GM19239 (cell line): Measurements from ENCODE around the gene ISCA2.

ENCODE experiments used
- DNase-seq: peaks from one replicate; pipeline ENCODE4 v3.0.0; 2011; ENCODE audit warnings: low spot score; ENCODE audit not compliant: insufficient read length
- FAIRE-seq: peaks from 2 replicates; lab custom pipeline; 2011; peaks lifted over from hg19 to GRCh38; lab: Jason Lieb, UNC

Gene ISCA2

DNA sequence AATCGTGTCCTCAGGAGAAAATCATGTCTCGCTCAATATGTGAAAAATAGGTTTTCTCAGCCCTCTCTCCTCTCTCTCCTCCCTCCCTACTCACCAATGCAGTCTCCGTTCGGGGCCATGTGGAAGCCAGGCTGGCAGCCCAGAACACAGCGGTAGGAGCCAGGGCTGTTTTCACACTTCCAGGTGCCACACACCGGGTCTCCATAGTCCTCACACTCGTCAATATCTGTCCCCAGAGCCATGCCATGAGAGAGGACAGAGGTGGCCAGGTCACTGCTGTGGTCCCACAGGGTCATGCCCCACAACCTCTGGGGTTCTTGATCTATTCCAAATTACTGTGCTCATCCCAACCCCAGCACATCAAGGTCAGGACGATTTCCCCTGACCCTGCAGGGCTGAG is 13.5 kb downstream of the ISCA2 start:
- DNase-seq (no peak), FAIRE-seq (no peak)

DNA sequence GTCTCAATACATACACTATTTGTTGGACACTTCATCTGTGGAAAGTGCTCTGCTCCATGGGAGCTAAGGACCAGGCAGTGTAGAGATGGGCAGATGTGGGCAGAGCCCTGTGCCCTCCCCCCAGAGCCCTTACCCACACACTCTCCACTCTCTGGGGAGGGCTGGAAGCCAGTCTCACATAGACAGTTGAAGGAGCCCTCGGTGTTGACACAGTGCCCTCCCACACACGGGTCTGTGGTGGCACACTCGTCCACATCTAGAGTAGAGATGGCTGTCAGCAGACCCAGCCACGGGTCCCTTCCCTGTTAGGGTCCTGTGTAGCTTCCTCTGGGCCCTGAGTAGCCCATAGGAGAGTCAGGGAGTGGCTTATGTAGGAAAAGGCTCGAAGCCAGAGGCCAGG is 14.3 kb downstream of the ISCA2 start:
- no peak for DNase-seq
- FAIRE-seq, result no peak

DNA sequence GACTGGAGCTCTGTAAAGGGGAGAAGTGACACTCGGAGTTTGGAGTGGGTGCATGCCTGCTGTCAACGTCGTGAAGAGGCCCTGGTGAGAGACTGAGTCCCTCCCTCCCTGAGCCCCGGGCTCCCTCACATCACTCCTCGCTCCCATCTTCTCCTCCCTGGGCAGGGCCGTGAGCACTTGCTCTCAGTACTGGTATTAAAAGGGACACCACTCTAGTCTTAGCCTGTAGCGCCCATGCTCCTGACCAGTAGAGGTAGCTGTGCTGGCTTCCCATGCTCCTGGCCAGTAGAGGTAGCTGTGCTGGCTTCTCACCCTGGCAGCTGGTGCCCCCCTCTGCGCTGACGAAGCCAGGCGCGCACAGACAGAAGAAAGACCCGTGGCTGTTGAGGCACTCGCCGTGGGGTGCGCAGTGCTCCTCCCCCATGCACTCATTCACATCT is 14.7 kb downstream of the ISCA2 start:
- no peak for FAIRE-seq
- DNase-seq, result no peak

DNA sequence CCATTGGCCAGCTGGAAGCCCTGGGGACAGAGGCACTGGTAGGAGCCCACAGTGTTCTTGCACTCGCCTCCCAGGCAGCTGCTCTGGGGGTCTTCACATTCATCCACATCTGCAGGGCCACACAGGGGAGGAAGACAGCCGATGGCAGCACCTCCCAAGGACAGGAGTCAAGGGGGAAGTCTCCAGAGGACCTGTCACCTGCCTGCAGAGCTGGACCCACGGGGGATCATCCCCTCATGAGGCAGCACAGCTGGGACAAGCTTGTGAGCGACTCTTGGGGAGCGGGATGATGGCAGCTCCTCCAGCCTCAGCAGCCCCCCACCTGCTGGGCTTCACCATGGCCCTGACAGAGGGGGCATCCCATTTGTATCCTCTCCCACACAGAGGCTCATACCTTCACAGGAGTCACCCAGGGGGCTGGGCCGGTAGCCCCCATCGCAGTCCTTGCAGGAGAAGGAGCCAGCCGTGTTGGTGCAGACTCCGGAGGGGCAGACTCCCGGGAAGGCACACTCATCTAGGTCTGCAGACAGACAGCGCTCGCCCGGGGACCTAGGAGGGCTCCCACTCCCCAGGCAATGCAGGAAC is 15.4 kb downstream of the ISCA2 start:
- FAIRE-seq, result no peak
- DNase-seq, result no peak

DNA sequence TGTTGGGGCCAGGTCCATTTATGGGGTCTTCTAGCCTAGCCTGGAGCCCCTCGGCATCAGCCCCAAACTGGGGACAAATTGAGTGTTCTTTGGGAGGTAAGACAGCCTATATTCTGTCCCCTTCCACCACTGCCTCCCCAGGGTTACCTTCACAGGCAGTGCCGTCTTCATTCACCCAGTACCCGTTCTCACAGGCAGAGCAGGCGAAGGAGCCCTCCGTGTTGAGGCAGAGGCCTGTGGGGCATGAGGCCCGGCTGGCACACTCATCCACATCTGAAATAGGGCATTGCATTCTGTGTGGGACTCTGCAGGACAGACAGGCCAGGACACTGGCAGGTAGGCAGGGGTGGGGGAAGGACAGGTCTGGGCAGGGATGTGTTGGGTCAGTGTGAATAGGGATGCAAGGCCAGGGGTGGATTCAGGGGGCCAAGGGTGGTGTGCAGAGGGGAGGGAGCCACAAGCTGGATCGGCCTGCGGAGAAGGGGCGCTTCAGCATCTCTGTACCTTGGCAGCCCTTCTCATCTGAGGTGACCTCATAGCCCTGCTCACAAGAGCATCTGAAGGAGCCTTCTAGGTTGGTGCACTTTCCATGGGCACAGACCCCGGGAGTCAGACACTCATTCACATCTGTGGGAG is 16.1 kb downstream of the ISCA2 start:
- DNase-seq, result no peak
- no peak for FAIRE-seq

DNA sequence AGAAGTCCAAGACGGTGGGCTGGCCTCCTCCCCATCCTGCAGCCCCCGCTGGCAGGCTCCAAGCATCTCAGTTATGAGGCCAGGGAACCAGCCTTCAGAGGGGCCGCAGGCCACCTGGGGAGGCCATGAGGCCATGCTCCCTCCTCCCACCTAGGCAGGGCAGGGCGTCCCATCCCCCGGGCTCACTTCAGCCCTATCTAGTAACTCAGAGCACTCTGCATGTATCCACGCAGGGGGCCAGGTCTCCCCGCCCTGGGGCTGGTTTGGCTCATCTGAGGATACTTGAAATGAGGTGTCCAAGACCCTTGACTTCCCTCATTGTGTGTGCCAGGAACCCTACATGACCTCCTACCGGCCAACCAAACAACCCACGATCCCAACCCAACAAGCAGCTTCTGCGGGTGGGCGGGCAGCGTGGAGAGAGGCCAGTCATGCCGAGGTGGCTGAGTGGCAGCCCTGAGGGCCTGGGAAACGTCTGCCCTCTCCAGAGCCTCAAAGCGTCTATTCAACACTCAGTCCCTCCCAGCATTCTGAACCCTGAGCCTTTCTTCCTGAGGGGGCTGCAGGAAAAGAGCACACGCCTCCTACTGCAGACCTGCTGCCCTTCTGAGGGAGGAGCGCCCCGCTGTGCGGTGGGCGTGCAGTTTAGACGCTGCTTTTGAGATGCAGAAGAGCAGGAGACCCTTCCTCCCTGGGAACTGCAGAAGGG is 16.8 kb downstream of the ISCA2 start:
- no peak for DNase-seq
- FAIRE-seq, result no peak

DNA sequence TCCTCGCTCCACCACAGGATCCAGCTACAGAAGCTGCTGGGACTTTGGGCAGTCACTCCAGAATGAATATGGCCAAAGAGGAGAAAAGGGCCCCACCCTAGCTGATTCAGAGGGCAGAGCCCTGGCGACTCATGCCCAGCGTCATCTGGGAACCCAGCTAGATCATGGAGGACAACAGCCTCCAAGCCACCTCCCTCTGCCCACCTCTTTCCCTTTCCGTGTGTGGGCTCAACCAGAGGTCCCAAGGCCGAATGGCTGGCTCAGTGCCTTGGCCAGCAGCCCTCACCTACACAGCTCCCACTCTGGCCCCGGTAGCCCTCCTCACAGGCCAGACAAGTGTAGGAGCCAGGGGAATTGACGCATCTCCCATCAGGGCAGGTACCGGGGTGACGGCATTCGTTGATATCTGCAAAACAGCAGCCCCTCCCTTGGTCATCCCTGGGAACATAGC is 17.4 kb downstream of the ISCA2 start:
- no peak for FAIRE-seq

DNA sequence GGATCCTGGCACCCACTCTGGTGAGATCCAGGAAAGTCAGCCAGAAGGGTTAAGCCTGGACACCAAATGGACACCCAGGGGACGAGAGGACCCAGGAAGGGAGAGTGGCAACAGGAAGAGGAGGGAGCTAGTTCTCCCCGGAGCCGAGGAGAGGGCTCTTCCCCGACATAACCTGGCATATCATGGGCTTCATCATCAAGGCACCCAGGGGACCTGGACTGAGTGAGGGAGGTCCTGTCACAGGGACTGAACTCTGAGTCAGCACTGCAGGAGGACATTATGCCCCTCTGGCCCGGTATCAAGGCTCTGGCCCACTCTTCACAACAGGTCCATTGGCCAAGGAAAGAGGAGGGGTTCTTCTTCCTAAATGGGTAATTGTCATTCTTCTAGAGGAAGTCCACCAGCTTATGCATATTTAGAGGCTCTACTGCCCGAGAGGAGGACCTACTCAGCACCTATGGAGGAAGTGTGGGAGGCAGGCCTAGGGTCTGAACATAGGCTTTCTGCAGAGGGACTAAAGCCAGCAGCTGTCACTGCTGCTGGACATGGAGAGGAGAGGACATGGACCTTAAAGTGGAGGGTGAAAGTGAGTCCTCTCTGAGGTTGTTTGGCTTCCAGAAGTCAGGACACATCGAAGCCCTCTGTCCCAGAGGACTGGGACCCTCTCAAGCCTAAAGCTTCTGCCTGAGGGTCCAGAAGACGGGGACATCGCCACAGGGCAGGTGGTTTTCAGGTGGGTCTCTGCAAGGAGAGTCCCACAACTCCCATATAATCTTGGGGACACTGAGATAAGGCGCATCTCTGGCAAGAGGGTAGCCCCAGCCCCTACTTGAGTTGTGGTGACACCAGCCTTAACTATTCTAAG is 18.6 kb downstream of the ISCA2 start:
- no peak for DNase-seq
- FAIRE-seq, result no peak

More for the DNA sequence above, 17.4 kb downstream of the ISCA2 start:
- DNase-seq, result no peak

DNA sequence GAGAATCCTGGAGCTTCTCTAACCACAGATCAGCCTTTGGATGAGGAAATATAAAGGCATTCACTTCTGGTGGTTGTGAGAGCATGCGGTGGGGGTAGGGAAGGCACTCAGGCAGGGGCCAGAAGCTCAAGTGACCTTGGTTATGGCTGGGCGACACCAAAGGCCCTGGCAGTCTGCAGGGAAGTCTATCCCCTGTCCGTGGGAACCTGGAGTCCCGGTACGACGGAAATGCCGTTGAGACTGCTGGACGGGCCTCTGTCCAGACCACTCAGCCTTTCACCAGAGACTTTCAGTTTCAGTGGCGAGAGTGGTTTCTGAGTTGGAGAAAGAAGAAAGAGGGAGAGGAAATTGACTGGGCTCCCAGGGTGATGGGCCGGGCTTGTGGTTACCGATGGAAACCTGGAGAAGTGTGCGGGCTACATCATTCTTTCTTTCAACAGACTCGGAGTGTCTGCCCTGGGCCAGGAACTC is 20.9 kb downstream of the ISCA2 start:
- no peak for FAIRE-seq
- DNase-seq, result no peak

DNA sequence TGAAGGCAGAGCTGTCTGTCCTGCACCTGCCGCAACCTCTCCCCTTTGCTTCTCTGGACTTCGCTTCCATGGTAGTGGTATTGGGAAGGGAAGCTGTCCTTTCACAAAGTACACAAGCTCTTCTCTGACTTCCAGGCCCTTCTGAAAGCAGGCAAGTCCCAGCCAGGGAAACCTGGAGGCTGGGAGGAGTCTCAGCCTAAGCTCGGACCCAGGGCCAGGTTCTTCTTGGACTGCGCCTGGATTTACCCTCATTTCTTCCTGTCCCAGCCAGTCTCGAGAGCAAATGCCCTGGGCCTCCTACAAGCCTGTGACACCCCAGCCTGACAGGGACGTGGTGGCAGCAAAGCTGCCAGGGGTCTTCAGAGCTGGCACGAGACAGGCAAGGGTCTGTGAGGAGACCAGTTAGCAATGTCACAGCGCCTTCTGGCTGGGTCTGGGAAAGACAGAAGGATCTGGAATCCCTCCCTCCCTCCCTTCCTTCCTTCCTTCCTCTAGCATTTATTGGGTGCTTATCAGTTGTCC is 22.4 kb downstream of the ISCA2 start:
- FAIRE-seq, result no peak

DNA sequence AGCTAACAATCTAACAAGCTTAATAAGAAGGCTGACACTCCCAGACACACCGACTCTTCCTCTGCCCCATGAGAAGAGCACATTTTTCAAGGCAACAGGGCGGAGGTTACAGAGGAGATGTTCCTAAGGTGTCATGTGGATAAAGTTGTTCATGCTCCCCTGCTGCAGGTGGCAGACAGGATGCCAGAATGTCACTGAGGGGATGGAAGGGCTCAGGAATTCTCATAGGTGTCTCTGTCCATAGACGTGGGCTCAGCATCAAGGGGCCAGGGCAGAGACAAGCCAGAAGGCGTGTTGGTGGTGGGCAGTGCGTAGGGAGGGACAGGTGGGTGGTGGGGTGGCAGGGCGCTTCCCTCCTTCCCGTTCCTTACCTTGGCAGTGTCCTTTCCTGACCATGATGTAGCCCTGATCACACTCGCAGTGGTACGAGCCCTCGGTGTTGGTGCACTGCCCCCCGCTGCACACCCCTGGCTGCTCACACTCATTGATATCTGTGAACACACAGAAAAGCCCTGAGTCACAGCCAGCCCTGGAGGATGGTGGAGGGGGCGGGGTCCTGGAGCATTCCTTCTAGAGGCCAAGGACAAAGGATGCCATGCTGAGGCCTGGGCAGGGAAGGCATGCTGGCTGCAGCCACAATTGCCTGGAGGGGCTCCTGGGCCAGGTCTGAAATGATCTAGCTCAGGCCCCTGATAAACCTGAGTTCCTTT is 23.0 kb downstream of the ISCA2 start:
- no peak for FAIRE-seq
- no peak for DNase-seq

More for the DNA sequence above, 22.4 kb downstream of the ISCA2 start:
- no peak for DNase-seq

DNA sequence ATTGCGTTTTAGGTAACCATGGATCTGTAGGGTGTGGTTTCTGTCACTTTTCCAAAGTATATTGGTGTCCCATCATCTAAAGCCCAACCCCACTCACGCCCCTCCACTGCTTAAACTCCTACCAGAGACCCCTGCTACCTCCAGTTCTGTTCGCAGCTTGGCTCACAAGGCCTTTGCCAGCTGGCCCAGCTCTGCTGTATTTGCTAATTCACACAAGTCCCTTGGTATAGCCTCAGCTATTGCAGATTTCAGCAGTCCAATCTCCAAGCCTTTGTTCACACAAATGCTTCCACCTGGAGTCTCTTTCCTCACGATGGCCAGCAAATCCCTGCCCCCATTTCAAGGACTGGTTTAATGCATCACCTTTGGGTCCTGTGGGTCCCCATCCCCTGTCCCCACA is 24.2 kb downstream of the ISCA2 start:
- FAIRE-seq (no peak), DNase-seq (no peak)

DNA sequence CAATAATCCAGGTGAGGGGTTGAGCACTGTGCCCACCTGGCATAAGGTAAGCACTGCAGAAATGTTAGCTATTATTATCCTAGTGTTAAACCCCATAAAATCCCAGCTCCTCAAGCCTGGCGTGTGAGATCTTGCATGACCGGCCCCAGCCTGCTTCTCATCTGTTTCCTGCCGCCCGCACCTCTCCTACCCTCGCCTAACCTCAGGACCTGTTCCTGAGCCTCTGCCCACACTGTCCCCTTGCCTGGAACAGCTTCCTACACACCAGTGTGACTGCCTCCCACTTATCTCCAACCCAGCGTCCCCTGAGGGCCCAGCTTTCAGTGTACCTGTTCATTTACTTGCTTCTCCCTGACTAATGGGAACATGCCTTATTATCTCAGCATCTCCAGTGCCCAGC is 24.7 kb downstream of the ISCA2 start:
- DNase-seq (no peak), FAIRE-seq (no peak)

DNA sequence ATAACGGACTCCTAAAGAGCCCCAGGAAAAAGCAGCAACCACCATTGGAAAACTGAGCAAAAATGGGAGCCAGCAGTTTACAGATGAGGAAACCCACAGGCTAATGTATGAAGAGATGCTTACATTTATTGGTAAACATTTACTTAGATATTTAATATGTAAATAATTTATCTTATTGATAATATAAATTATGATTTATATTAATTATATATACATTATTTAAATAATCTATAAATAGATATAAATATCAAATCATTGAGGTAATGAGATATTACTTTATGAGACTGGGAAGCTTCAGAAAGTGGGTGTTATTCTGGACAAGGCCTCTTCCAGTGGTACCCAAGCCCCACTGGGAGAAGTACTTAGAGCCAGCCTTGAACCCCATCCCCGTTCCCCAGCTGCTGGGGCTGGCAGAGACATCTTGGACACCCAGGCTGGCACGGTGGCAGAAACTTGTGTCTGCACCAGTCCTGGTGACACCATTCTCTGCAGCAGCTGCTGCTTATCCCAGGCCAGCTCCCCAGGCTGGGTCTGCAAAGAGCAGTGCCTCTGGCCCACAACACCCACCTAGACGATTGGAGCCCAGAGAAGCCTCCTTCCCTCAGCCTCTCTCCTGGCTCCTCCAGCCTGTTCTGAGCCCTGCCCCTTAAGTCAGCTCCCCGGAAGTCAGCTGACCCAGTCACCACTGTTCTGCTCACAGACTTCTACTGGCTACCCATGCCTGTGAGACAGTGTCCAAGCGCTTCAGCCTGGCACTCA is 25.9 kb downstream of the ISCA2 start:
- DNase-seq (no peak), FAIRE-seq (no peak)

DNA sequence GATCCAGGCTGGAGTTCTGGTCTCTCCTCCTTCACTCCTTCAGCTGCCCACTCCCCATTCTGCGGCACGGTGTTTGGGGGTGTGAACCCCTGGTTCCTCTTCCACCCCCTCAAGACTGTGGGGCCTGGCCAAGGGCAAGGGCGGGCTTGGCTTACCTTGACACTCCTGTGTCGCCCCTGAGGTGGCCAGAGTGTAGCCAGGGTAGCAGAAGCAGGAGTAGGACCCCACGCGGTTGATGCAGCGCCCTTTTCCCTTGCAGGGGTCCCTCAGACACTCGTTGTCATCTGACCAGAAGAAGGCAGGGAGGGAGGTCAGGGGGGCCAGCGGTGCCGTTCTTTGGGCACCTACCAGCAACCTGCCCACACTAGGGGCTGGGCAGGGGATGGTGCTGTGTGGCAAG is 28.2 kb downstream of the ISCA2 start:
- FAIRE-seq, result no peak
- DNase-seq, result no peak

DNA sequence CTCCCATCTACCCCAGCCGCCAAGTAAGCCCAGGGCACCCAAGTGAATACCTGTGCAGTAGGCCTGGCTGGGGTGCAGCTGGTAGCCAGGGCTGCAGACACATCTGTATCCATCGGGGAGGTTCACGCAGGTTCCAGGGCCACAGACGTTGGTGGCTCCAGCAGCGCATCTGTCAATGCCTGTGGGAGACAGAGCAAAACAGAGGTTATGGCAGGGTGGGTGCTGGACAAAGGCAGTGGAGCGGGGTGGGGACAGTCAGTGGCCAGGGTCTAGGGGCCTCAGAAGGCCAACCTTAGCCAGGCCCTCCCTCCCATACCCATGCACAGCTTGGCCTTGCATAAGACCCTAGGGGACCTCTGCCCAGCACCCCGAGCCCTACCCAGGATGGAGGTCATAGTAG is 29.2 kb downstream of the ISCA2 start:
- FAIRE-seq (no peak), DNase-seq (no peak)

DNA sequence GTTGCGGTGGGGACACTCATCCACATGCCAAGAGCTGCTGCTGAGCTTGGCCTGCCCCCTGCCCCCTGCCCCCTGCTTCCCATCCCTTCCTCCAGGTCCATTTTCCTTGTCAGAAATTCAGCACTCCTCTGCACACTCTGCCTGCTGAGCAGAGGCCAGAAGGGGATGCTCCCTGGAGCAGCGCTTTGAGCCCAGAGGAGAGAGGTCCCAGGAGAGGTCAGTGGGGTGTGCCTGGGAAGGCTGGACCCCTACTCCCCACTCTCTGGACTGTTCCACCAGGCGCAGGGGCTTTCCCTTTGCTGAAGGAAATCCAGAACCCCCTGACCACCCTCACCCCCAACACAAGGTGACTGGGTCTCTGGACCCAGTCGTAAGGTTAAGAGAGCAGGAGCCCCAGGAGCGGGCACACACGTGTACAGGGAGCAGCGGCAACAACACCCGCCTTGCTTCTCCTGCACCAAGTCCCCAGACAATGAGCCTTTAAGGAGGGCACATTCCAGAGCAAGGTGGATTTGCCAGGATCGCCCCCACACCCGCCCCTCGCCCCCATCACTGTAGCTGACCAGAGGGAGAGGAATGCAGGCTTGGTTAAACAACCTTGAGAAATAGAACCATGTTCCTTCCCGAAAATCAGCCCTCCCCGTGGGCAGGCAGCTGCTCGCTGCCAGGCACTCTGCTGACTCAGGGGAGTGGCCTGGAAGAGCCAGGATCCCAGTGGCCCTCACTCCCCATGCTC is 30.7 kb downstream of the ISCA2 start:
- FAIRE-seq, result no peak

DNA sequence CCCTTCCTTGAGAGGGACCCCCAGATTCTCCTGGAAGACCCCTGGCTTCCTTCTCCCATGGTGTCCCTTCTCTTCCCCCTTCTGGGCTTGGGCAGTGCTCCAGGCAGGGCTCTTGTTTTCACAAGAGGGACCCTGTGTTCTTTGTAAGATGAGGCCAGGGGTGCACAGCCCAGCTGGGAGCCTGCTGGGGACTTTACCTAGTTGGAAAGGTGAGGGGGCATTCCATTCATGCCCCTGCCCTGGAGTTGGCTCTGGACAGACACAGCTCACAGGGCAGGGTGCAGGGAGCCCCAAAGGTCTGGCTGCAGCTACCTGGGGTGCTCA is 31.2 kb downstream of the ISCA2 start:
- DNase-seq, result no peak
- no peak for FAIRE-seq

More for the DNA sequence above, 30.7 kb downstream of the ISCA2 start:
- no peak for DNase-seq
